ENCODE results near the gene ZNF335.
A peak's percentile ranks its signal among the peaks of the same experiment; 100 is the strongest.
"Not testable (repeated sequence)": the region's sequence is repeated elsewhere in the genome, so short reads cannot be mapped to it uniquely, and the experiment has no call there.

The ZNF335 gene

DNA sequence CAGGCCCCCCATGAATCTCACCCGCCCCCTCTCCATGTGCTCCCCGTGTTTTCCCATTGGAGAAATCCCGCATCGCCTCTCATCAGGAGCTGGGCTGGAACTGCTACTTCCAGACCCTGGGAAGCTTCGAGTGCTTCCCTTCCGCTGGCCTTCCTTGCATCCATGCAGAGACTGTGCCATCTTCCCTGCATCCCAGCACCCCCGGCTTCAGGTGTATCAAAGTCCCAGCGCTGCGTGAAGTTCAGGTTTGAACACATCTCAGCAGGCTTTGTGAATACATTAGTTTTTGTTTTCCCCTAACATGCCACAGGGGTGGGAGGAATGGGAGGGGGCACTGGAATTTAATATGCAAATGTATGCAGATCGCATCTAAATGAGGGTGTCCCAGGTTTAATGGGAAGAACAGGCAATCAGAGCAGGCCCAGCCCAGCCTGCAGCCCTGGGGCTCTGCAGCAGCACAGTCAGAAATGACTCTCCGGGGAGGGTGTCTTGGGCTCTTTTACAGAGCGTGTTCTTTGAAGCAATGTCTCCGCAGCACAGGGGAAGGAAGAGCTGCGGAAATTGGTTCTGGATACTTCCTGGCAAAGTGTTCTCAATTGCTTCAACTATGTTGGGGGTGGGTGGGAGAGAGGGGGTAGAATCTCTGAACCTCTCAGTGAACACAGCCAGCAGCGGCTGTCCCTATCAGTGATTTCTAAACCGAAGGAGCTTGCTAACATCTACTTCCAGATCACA is 28.4 kb upstream of the ZNF335 start:
- DNase-seq (ENCODE audit: low read depth in 3 of 3): no peak

DNA sequence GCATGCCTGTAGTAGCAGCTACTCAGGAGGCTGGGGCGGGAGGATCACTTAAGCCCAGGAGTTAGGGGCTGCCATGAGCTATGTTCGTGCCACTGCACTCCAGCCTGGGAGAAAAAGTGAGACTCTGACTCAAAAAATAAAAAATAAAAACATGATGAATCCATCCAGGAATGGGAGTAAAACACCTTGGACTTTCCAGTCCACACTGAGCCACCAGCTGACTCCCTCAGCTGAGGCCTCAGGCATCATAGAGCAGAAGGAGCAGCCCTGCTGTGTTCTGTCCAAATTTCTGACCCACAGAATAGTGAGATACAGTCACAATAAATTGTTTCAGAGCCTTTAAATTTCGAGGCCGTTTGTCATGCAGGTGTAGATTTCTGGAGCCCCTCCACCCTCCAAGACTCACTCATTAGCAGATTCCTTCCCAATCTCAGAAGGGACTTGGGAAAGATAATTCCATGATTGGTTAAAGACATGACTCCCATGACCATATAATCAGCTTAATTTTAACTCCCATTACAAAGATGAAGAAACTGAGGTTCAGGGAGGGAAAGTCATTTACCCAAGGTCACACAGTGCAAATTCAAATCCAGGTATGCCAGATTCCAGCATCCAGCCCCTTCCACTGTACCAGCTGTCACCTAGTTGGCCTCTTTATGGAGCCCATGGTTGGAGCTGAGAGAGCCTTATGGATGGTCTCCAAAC is 27.7 kb upstream of the ZNF335 start:
- no peak for DNase-seq (ENCODE audit: low read depth in 3 of 3)

DNA sequence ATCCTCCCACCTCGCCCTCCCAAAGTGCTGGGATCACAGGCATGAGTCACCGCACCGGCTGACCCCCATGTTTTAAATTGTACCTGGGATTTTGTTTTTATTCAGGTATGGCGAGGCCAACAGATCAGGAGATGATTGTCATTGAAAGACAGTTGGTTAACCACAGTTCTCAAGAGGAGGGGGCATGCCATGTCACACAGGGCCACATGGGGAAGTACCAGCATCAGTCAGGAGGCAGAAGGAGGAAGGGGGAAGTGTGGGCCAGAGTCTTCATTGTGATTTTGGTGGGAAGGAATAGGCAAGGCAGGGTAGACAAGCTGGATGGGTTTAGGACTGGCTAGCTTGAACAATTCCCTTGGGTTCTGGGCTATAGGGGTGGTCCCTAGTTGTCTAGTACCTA is 26.8 kb upstream of the ZNF335 start:
- DNase-seq (ENCODE audit: low read depth in 3 of 3): no peak

DNA sequence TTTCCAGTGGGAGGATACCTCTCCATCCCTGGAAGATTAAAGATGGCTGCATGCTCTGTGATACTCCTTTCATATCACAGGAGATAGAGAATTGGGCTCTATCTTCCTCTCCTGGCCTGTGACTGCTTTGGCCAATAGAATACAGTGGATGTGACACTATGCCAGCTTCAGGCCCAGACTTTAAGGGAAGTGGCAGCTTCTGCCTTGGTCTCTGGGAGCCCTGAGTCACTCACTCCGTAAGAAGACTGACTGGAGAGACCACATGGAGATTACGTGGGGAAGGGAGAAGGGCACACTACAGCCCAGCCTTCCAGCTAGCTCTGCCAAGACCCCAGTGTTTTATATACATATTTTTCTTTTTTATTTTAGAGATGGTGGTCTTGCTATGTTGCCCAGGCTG is 26.3 kb upstream of the ZNF335 start:
- DNase-seq (ENCODE audit: low read depth in 3 of 3): no peak

DNA sequence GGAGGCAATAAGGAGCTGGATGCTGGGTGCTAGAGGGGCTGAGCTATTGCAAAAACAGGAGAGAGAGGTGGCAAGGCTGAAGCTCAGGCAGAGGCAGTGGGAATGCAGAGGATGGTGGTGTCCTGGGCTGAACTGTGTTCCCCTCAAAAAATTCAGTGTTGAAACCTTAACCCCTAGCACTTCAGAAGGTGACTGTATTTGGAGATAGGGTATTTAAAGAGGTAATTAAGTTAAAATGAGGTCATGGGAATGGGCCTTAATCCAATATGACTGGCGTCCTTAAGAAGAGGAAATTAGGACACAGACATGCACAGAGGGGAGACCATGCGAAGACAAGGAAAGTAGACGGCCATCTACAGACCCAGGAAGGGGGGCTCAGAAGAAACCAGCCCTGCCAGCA is 25.2 kb upstream of the ZNF335 start:
- no peak for DNase-seq (ENCODE audit: low read depth in 3 of 3)

DNA sequence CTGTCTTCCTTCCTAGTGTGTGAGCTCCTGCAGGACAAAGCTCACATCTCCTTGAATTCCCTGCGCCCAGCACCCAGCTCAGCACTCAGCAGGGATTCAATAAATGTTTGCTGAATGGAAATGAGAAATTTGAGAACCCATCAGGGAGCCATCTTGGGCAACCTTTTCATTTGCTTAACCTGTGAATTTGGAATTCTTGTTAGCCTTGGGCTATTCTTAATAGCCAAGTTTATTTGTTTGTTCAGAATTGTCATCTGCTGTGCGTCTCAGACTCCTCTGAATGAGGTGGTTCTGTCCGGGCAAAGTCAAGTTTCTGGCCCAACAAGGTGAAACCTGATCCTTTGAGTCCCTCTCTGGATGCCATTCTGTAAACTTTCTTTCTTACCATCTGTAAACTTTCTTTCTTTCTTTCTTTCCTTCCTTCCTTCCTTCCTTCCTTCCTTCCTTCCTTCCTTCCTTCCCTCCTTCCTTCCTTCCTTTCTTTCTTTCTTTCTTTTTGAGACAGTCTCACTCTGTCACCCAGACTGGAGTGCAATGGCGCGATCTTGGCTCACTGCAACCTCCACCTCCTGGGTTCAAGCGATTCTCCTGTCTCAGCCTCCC is 23.6 kb upstream of the ZNF335 start:
- DNase-seq (ENCODE audit: low read depth in 3 of 3): not testable (repeated sequence)

DNA sequence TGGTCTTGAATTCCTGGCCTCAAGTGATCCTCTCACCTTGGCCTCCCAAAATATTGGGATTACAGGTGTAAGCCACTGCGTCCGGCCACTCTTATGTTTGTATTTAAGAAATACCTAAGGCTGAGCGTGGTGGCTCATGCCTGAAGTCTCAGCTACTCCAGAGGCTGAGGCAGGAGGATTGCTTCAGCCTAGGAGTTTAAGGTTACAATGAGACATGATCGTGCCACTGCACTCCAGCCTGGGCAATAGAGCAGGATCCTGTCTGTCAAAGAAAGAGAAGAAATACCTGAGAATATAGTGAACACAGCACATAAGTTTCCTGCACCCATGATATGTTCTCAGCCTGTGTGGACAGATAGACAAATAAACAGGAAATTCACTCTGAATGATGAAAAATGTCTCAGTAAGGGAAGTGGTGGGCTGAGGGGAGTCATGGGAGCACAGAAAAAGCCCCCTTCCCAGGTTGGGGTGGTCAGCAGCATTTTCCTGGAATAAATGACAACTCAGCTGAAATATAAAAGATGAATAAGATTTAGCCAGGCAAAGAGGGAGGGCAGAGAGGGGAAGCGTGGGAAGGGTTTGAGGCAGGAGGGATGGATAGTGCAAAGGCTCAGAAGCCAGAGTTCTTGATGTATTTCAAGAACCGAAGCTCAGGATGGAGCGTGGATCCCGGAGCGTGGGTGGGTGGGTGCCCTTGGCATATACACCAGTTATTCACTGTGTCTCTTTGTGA is 22.9 kb upstream of the ZNF335 start:
- DNase-seq (ENCODE audit: low read depth in 3 of 3): no peak

DNA sequence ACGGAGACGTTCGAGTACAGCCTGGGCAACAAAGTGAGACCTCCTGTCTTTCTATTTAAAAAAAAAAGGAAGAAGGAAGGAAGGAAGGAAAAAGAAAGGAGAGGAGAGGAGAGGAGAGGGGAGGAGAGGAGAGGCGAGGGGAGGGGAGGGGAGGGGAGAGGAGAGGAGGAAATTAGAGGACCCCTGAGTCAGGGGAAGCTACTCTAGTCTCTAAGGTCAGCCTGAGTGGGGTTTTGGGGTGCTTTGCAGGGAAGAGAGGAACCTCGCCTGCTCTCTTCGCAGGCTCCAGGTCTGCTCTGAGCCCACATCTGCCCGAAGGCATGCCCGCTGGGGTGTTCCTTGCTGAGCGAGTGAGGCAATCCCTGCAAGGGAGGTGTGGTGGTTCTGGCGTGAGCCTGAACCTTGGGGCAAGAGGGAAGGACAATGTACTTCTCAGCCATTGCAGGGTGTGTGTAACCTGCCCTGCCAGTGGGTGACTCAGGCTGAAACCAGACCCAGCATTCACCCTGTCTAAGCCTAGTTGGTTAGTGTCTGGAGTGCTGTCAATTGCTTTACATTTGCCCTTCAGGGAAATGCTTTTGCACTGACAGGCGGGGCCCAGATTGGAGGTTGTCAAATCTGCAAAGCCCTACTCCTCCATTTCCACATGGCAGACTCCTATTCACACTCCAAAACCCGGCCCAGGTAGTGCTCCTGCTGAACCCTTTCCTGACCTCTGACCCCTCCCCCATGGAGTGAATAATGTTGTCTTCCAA is 21.4 kb upstream of the ZNF335 start:
- no peak for DNase-seq (ENCODE audit: low read depth in 3 of 3)

DNA sequence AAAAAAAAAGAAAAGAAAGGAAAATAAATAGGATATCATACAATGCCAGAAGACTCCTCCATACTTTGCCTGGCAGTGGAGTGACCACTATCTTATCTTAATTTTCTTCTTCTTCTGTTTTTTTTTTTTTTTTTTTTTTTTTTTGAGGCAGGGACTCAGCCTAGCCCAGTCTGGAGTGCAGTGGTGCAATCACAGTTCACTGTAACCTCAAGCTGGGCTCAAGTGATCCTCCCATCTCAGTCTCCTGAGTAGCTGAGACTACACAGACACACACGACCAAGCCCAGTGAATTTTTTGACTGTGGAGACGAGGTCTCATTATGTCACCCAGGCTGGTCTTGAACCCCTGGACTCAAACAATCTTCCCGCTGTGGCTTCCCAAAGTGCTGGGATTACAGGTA is 19.6 kb upstream of the ZNF335 start:
- no peak for DNase-seq (ENCODE audit: low read depth in 3 of 3)

DNA sequence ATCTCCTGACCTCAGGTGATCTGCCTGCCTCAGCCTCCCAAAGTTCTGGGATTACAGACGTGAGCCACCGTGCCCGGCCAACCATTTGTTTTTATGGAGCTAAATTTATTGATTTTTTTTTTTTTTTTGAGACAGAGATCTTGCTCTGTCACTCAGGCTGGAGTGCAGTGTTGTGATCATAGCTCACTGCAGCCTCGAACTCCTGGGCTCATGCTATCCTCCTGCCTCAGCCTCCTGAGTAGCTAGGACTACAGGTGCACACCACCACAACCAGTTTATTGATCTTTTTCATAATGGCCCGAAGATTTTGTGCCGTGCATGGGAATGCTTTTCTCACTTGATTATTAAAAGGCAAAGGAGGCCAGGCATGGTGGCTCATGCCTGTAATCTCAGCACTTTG is 16.8 kb upstream of the ZNF335 start:
- DNase-seq (ENCODE audit: low read depth in 3 of 3): not testable (repeated sequence)

DNA sequence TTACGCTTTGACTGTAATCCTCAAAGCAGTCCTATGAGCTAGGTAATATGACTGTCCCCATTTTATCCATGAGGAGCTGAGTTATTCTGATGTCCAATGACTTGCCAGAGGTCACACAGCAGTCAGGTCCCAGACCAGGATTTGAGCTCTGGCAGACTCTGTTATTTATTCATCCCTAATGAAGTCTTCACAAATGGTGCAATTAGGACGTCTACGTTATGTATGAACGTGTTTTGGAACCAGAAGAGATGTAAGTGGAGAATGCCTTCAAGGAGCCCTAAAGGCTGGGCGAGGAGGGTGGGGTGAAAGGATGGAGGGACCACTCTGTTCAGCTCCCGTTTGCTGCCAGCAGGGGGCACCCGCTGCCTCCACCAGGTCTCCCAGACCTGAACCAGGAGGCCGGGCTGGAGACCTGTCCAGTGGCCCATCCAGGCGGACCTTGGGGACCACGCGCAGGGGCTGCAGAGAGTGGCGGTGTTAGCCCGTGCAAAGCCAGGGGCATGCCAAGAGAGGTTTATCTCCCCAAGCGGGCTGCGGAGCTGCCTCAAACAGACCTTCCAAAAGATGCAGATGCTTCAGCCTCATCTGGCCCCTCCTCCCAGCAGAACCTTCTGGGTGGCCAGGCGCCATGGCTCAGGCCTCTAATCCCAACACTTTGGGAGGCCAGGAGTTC is 15.2 kb upstream of the ZNF335 start:
- peak; percentile 54 to 69 (median 55) for DNase-seq (ENCODE audit: low read depth in 3 of 3)

DNA sequence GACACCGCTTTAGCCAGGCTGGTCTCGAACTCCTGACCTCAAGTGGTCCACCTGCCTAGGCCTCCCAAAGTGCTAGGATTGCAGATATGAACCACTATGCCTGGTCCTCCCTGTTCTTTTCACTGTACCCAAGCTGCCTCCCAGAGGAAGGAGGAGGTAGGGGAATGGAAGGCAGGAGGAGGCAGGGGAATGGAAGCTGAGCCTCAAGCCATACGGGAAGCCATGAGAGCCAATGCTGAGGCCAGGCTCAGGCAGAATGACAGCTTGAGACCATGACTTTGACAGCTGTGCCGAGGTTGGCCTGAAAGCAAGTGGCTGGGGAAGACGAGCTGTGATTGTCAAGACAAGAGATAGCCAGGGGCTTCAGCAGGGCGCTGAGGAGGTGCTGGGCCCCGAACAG is 13.6 kb upstream of the ZNF335 start:
- DNase-seq (ENCODE audit: low read depth in 3 of 3): no peak

DNA sequence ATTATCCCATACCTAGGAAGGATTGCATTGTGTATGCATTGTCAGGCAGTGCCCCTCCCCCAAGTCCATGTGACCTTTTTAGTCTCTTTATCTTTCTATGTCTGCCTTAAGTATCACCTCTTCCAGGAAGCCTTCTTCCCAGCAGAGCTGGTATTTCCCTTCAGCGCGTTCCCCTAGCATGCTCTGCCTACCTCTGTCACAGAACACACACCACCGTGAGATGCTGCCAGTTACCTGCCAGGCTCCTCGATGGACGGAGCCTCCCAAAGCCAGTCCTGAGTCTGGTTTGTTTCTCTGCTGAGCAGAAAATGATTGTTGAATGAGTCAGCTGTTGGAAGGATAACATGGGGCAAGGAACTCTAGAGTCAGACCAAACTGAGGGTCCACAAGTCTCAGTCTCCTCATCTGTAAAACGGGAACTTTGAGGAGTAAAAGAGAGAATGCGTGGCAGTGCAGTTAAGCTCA is 11.3 kb upstream of the ZNF335 start:
- no peak for DNase-seq (ENCODE audit: low read depth in 3 of 3)

DNA sequence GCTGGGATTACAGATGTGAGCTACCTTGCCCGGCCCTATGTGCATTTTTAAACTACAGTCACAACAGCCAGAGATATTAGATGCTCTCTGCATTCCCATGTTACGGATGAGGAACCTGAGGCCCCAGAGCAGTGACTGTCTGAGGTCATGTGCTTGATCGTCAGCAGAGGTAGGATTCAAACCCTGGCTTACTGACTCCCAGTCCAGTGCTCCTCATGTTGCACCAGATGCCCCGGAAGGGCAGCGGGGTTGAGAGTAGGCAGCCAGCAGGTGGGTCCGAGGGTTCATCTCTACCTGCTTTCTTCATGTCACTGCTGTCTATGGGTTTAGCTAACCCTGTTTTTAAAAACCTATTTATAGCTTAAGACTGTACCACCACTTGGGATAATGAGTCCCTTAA is 9.3 kb upstream of the ZNF335 start:
- no peak for DNase-seq (ENCODE audit: low read depth in 3 of 3)

DNA sequence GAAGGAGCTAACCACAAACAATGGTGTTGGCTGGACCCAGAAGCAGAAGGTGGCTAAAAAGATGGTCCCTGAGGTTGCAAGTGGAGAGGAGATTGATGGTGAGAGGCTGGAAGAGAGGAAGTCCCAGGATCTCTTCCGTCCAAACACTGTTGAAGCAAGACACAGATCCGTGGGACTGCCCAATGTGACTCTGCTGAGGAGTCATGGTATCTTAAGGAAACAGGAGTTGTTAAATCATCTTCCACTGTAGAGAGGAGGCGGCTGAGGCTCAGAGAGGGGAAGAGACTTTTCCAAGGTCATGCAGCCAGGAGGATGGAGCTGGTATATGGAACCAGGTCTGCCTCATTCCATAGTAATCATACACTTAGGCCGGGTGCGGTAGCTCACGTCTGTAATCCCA is 4.1 kb upstream of the ZNF335 start:
- DNase-seq (ENCODE audit: low read depth in 3 of 3): no peak

DNA sequence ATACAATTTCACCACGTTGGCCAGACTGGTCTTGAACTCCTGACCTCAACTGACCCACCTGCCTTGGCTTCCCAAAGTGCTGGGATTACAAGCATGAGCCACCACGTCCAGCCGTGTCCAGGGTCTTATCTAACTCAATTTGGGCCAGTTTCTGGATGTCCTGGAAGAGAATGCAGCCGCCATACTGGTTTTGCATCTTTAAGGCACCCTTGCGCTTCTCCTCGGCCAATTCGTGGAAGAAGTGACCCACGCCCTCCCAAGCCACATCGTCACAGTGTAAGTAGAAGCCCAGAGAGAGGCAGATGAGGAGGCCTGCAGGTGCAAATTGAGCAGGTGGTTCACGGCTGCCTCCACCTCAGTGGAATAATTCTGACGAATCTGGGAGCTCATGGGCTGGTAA is 3.7 kb upstream of the ZNF335 start:
- no peak for DNase-seq (ENCODE audit: low read depth in 3 of 3)

DNA sequence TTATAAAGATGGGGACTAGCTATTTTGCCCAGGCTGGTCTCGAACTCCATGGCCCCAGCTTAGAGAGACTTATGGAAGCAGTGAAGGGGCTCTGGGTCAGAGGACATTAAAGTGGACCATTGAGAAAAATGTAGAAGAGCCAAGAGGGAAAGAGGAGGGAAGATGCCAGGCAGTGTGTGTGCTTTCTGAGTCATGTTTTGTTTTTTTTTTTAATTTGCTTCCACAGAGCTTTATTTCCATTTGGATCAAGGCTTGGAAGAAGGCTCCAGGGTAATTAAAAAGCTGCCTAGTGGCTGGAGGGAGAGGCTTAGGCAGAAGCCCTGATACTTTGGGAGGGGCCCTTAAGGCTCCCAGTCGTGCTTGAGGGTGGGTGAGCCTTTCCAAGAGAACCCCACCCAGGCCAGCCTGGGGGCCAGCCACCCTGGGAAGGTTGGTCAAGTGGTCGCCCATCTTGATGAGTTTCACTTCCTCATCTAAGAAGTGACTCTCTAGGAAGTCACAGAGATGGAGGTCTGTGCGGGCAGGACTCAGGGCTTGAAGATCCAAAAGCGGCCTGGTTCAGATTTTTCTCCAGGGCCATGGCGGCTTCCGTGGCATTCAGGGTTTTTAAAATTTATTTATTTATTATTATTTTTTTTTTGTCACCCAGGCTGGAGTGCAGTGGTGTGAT is 3.0 kb upstream of the ZNF335 start:
- no peak for DNase-seq (ENCODE audit: low read depth in 3 of 3)

DNA sequence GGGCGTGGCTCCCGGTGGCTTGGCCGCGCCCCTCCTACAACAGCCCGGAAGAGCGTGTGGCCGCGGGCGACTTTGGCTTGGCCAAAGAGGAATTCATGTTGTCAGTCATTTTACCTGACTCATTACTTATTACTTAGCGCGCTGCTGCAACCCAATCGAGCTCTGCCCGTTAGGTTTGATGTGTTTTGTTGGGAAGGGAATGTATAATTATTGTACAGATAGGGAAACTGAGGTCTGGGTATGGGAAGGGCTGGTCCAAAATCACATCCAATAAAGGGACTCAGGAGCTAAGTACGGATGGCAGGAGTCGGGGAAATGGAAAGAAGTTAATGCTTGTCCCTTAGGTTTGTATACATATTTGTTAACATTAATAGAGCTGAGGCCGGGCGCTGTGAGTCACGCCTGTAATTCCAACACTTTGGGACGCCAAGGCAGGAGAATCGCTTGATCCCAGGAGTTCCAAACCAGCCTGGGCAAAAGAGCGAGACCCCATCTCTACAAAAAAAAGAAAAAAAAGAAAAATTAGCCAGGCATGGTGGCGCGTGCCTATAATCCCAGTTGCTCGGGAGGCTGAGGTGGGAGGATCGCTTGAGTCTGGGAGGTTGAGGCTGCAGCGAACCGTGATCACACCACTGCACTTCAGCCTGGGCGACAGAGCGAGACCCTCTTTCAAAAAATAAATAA is 639 bp upstream of the ZNF335 start:
- no peak for DNase-seq (ENCODE audit: low read depth in 3 of 3)

DNA sequence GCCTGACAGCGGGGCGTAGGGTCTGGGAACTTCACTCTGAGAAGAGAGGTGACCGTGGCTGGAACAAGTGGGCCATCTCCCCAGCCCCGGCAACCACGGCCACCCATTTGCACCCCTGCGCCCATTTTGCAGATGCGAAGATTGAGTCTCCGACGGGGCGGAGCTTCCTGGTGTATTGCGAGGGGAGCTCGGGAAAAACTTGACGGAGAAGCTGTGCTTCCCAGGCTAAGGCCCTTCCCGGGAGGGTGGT is 653 bp downstream of the ZNF335 start:
- no peak for DNase-seq (ENCODE audit: low read depth in 3 of 3)

Measured in stimulated activated CD4-positive, alpha-beta T cell treated with anti-CD3 and anti-CD28 coated beads, TNF-alpha, amount 100 ng/mL, for 4 hours (primary cell).